ENCODE measurements around the gene SYNDIG1L.

The SYNDIG1L gene

DNA sequence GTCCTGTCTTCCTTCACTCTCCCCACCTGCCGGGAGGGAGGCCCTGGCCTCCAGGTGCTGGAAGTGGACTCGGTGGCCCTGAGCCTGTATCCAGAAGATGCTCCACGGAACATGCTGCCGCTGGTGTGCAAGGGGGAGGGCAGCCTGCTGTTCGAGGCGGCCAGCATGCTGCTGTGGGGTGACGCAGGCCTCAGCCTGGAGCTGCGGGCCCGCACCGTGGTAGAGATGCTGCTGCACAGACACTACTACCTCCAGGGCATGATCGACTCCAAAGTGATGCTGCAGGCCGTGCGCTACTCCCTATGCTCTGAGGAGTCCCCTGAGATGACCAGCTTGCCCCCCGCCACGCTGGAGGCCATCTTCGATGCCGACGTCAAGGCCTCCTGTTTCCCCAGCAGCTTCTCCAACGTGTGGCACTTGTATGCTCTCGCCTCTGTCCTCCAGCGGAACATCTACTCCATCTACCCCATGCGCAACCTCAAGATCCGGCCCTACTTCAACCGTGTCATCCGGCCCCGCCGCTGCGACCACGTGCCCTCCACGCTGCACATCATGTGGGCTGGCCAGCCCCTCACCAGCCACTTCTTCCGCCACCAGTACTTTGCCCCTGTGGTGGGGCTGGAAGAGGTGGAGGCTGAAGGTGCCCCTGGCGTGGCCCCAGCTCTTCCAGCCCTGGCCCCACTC is 69.0 kb downstream of the SYNDIG1L start:
- no peak for DNase-seq
